HCT116 (cell line): ENCODE data around the gene MBTD1. TPM values are rescaled to one million over a fixed set of nuclear protein-coding genes. Genes with fewer than 3 reads are reported as not detected.

Experiments
- ATAC-seq: fragments of 200-7000 bp; cut with Tn5 transposase; 2 replicates; pipeline ENCODE4 v1.9.1; 2020; ENCODE audit warnings: mild to moderate bottlenecking, moderate library complexity
- BruUV-seq: library from RNA; stranded (reverse); fragments of 400-500 nt; replicated peaks from 2 replicates; lab custom pipeline; 2021; lab: Mats Ljungman, UMichigan
- CTCF ChIA-PET: fragments of 300-600 bp; sonication (Branson Sonifier 250); formaldehyde crosslinking; loops from one replicate; lab custom pipeline; 2021; ENCODE audit warnings: antibody characterized with exemption; lab: Charles Lee
- POLR2A ChIA-PET: fragments of 300-600, 350-600 bp; sonication (Branson Sonifier 250); formaldehyde crosslinking; loops from one replicate; lab custom pipeline; 2021; ENCODE audit warnings: antibody characterized with exemption; lab: Charles Lee
- RAD21 ChIA-PET, 2 experiments: fragments of 300-600 bp; sonication (Branson Sonifier 250); formaldehyde crosslinking; loops; one replicate each; lab custom pipeline; 2023; ENCODE audit warnings: low total read pairs in 2 of 2; ENCODE audit not compliant: uncharacterized antibody in 2 of 2, unreplicated experiment in 2 of 2, low non-redundant PET in 1 of 2; lab: Charles Lee
- DNase-seq: peaks from one replicate; pipeline ENCODE4 v3.0.0-alpha.2; 2010; ENCODE audit warnings: low read depth, low spot score
- H2AFZ ChIP-seq: fragments of 200-600 bp; shearing (Covaris generic), sonication (generic); 2 replicates; pipeline ENCODE4 v1.6.1; 2017; ENCODE audit warnings: low read depth, mixed run types, mixed read lengths, antibody characterized with exemption, low read length; ENCODE audit not compliant: poor library complexity, severe bottlenecking
- H3K27ac ChIP-seq: 2 replicates; pipeline ENCODE4 v1.5.1; 2012; ENCODE audit warnings: low read depth, low read length
- H3K27me3 ChIP-seq: fragments of 200-600 bp; sonication (generic); 2 replicates; pipeline ENCODE4 v1.6.1; 2016; ENCODE audit warnings: mixed run types, low read length, mixed read lengths; ENCODE audit not compliant: insufficient read depth
- H3K36me3 ChIP-seq, 2 experiments: fragments of 200-500 bp in 1 of 2; fragments of 200-600 bp in 1 of 2; sonication (Bioruptor generic) in 1 of 2; sonication (generic) in 1 of 2; 2 replicates each; pipeline versions ENCODE4 v1.5.1 to v1.6.1; 2014 to 2016; ENCODE audit warnings: low read length in 2 of 2, inconsistent platforms in 1 of 2, mixed read lengths in 1 of 2, mixed run types in 1 of 2; ENCODE audit not compliant: insufficient read depth in 2 of 2, control insufficient read depth in 1 of 2
- H3K4me1 ChIP-seq, 2 experiments: fragments of 200-600 bp in 1 of 2; sonication (generic) in 1 of 2; 2 replicates each; pipeline versions ENCODE4 v1.5.1 to v1.6.1; 2012 to 2017; ENCODE audit warnings: low read length in 2 of 2, inconsistent platforms in 1 of 2, mild to moderate bottlenecking in 1 of 2, mixed read lengths in 1 of 2, mixed run types in 1 of 2, moderate library complexity in 1 of 2; ENCODE audit not compliant: insufficient read depth in 2 of 2, control insufficient read depth in 1 of 2
- H3K4me2 ChIP-seq: fragments of 200-600 bp; sonication (generic); 2 replicates; pipeline ENCODE4 v1.6.1; 2017; ENCODE audit warnings: mixed run types, low read length, mixed read lengths
- H3K4me3 ChIP-seq, 2 experiments: fragments of 200-600 bp in 1 of 2; sonication (generic) in 1 of 2; replicated peaks in 1 of 2; 2 replicates each; pipeline ENCODE4 v1.5.1; 2011 to 2016; ENCODE audit warnings: low read length in 2 of 2, control low read depth in 1 of 2, low read depth in 1 of 2, mild to moderate bottlenecking in 1 of 2, mixed read lengths in 1 of 2, mixed run types in 1 of 2
- H3K79me2 ChIP-seq: fragments of 200-600 bp; sonication (generic); 2 replicates; pipeline ENCODE4 v1.6.1; 2017; ENCODE audit warnings: mild to moderate bottlenecking, mixed run types, low read length, moderate library complexity, mixed read lengths; ENCODE audit not compliant: insufficient read depth
- H3K9ac ChIP-seq: fragments of 200-600 bp; sonication (generic); 2 replicates; pipeline ENCODE4 v1.6.1; 2016; ENCODE audit warnings: low read length, mixed read lengths
- H3K9me2 ChIP-seq: fragments of 200-600 bp; sonication (generic), shearing (Covaris generic); 2 replicates; pipeline ENCODE4 v1.6.1; 2017; ENCODE audit warnings: mixed run types, mild to moderate bottlenecking, moderate library complexity; ENCODE audit not compliant: insufficient read depth
- H3K9me3 ChIP-seq, 2 experiments: fragments of 200-500 bp in 1 of 2; fragments of 200-600 bp in 1 of 2; sonication (Bioruptor generic) in 1 of 2; sonication (generic) in 1 of 2; 2 replicates each; pipeline ENCODE4 v1.6.1; 2014 to 2017; ENCODE audit warnings: low read length in 2 of 2, mixed read lengths in 2 of 2, inconsistent platforms in 1 of 2, low read depth in 1 of 2, mild to moderate bottlenecking in 1 of 2, mixed run types in 1 of 2, moderate library complexity in 1 of 2; ENCODE audit not compliant: control insufficient read depth in 1 of 2, insufficient read depth in 1 of 2
- H4K20me1 ChIP-seq: fragments of 200-600 bp; sonication (generic), shearing (Covaris generic); 2 replicates; pipeline ENCODE4 v1.6.1; 2017; ENCODE audit warnings: mixed run types, mild to moderate bottlenecking, moderate library complexity; ENCODE audit not compliant: insufficient read depth
- CEBPB ChIP-seq: IDR thresholded peaks from 2 replicates; pipeline ENCODE4 v1.6.1; 2012; ENCODE audit warnings: low read depth
- ELF1 ChIP-seq: IDR thresholded peaks from 2 replicates; pipeline ENCODE4 v1.6.1; 2012; ENCODE audit warnings: low read depth, borderline replicate concordance
- EZH2 ChIP-seq: fragments of 200-600 bp; sonication (generic); IDR thresholded peaks from 2 replicates; pipeline ENCODE4 v1.6.1; 2017; ENCODE audit warnings: antibody characterized with exemption, mixed run types
- EZH2phosphoT487 ChIP-seq: fragments of 200-600 bp; IDR thresholded peaks from 2 replicates; pipeline ENCODE4 v1.6.1; 2018; ENCODE audit warnings: antibody characterized with exemption, borderline replicate concordance
- FOSL1 ChIP-seq: IDR thresholded peaks from 2 replicates; pipeline ENCODE4 v1.6.1; 2012; ENCODE audit warnings: low read depth
- POLR2A ChIP-seq: IDR thresholded peaks from 2 replicates; pipeline ENCODE4 v1.7.0; 2011; ENCODE audit warnings: borderline replicate concordance; ENCODE audit not compliant: insufficient read depth, insufficient read length; ENCODE audit errors: extremely low read depth
- POLR2AphosphoS5 ChIP-seq: IDR thresholded peaks from 2 replicates; pipeline ENCODE4 v1.6.1; 2011; ENCODE audit warnings: mild to moderate bottlenecking, low read depth, low read length, moderate library complexity
- RAD21 ChIP-seq: IDR thresholded peaks from 2 replicates; pipeline ENCODE4 v1.6.1; 2012; ENCODE audit warnings: low read depth, mild to moderate bottlenecking
- SRF ChIP-seq: IDR thresholded peaks from 2 replicates; pipeline ENCODE4 v1.6.1; 2012; ENCODE audit warnings: low read depth
- YY1 ChIP-seq: IDR thresholded peaks from 2 replicates; pipeline ENCODE4 v1.6.1; 2011; ENCODE audit warnings: low read length, low read depth, moderate library complexity, mild to moderate bottlenecking; ENCODE audit not compliant: insufficient replicate concordance; ENCODE audit errors: extremely low read depth
- ZFX ChIP-seq: fragments of 450-650 bp; IDR thresholded peaks from 2 replicates; pipeline ENCODE4 v1.6.1; 2017
- intact Hi-C: fragments of 100-400 bp; cut with micrococcal nuclease; formaldehyde crosslinking; loops from 2 replicates; pipeline ENCODE4 v1.10.0; 2022
- total RNA-seq: library from RNA; stranded (reverse); gene quantifications from one replicate; pipeline ENCODE4 v1.2.1, GENCODE V29; 2021; ENCODE audit not compliant: unreplicated experiment
- TF ChIP-seq, protein P1 (sequence below): IDR thresholded peaks from 2 replicates; pipeline ENCODE4 v1.6.1; 2012; ENCODE audit warnings: low read depth
- TF ChIP-seq, protein P2 (sequence below), 3 experiments: fragments of 200-600 bp in 1 of 3; sonication (generic) in 1 of 3; IDR thresholded peaks in 2 of 3; conservative IDR thresholded peaks in 1 of 3; 2 replicates each; pipeline ENCODE4 v1.5.1; 2012 to 2017; ENCODE audit warnings: low read depth in 2 of 3, low read length in 2 of 3, antibody characterized with exemption in 1 of 3, borderline replicate concordance in 1 of 3, control low read depth in 1 of 3, mild to moderate bottlenecking in 1 of 3, mixed read lengths in 1 of 3, mixed run types in 1 of 3, moderate library complexity in 1 of 3; ENCODE audit not compliant: insufficient read depth in 1 of 3

Gene MBTD1
- total RNA-seq, 1 experiment from 2014 or later: 27.3 TPM

DNA sequence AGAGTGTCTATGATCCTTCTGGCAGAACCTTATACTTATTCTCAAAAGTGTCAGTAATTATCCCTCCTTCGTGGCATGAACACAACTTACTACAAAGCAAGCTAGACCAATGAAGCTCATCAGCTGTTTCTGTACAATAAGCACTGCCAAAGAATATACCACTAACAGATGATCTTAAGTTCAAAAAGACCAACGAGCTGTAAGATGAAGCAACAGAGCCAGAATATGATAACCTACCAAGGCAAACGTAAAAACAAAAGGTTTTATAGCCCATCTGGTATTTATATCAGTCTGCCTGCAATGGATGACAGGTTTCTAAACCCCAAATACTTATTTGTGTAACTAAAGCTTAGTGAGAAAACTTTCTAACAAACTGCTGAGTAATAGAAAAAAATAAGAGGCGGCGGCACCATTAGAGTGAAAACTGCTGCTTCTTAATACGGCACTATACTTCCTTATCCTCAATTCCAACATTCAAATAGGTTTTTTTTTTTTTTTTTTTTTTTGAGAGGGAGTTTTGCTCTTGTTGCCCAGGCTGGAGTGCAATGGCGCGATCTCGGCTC is 71.5 kb downstream of the MBTD1 start:
- POLR2A ChIA-PET: no interaction called here
- Histone ChIP-seq H4K20me1 (no peaks in the 10 kb centered on the region), H3K4me2 (no peak overlapping the region), H3K9ac (no peak overlapping the region), H3K27me3 (no peaks in the 10 kb centered on the region), H3K9me2 (no peaks in the 10 kb centered on the region), H3K4me3 (no peak overlapping the region), H2AFZ (no peak overlapping the region), H3K36me3 (peaks cover 47 to 60% of the 10 kb centered on the region in 2 experiments), H3K79me2 (no peaks in the 10 kb centered on the region; the same call in 1 of the 2 replicates), H3K27ac (no peak overlapping the region), H3K4me1 (no peaks in the 10 kb centered on the region), H3K9me3 (no peaks in the 10 kb centered on the region)
- RAD21 ChIA-PET: no interaction called here
- DNase-seq (no peak), ATAC-seq (no peak)
- BruUV-seq: no TSS peak
- CTCF ChIA-PET: no interaction called here
- TF ChIP-seq FOSL1: no peak
- no peak for TF ChIP-seq POLR2A
- no peak for TF ChIP-seq ELF1
- TF ChIP-seq EZH2: no peak
- no peak for TF ChIP-seq CEBPB
- TF ChIP-seq, protein P1, sequence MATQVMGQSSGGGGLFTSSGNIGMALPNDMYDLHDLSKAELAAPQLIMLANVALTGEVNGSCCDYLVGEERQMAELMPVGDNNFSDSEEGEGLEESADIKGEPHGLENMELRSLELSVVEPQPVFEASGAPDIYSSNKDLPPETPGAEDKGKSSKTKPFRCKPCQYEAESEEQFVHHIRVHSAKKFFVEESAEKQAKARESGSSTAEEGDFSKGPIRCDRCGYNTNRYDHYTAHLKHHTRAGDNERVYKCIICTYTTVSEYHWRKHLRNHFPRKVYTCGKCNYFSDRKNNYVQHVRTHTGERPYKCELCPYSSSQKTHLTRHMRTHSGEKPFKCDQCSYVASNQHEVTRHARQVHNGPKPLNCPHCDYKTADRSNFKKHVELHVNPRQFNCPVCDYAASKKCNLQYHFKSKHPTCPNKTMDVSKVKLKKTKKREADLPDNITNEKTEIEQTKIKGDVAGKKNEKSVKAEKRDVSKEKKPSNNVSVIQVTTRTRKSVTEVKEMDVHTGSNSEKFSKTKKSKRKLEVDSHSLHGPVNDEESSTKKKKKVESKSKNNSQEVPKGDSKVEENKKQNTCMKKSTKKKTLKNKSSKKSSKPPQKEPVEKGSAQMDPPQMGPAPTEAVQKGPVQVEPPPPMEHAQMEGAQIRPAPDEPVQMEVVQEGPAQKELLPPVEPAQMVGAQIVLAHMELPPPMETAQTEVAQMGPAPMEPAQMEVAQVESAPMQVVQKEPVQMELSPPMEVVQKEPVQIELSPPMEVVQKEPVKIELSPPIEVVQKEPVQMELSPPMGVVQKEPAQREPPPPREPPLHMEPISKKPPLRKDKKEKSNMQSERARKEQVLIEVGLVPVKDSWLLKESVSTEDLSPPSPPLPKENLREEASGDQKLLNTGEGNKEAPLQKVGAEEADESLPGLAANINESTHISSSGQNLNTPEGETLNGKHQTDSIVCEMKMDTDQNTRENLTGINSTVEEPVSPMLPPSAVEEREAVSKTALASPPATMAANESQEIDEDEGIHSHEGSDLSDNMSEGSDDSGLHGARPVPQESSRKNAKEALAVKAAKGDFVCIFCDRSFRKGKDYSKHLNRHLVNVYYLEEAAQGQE: no peak
- TF ChIP-seq ZFX: no peak
- TF ChIP-seq YY1: no peak
- no peak for TF ChIP-seq EZH2phosphoT487
- no peak for TF ChIP-seq RAD21
- TF ChIP-seq SRF: no peak
- TF ChIP-seq, protein P2, sequence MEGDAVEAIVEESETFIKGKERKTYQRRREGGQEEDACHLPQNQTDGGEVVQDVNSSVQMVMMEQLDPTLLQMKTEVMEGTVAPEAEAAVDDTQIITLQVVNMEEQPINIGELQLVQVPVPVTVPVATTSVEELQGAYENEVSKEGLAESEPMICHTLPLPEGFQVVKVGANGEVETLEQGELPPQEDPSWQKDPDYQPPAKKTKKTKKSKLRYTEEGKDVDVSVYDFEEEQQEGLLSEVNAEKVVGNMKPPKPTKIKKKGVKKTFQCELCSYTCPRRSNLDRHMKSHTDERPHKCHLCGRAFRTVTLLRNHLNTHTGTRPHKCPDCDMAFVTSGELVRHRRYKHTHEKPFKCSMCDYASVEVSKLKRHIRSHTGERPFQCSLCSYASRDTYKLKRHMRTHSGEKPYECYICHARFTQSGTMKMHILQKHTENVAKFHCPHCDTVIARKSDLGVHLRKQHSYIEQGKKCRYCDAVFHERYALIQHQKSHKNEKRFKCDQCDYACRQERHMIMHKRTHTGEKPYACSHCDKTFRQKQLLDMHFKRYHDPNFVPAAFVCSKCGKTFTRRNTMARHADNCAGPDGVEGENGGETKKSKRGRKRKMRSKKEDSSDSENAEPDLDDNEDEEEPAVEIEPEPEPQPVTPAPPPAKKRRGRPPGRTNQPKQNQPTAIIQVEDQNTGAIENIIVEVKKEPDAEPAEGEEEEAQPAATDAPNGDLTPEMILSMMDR (IDR thresholded peaks at IDR 0.05 in 2 of 3, conservative IDR thresholded peaks at IDR 0.05 in 1 of 3; ENCODE audit: borderline replicate concordance in 1 of 3, insufficient read depth in 1 of 3, low read depth in 2 of 3, low read length in 2 of 3): no peak
- no peak for TF ChIP-seq POLR2AphosphoS5
- intact Hi-C loops: no loop called here
